ENCODE measurements around the gene HABP2. TPM values are rescaled to one million over a fixed set of nuclear protein-coding genes. Genes with fewer than 3 reads are reported as not detected.

The HABP2 gene
- polyA plus RNA-seq, 1 donor from 2014 or later, result not detected

GRCh38 chr10:113521475-113521795 is 31.4 kb upstream of the HABP2 start:
- no peak overlapping the region for H3K27ac ChIP-seq (ENCODE audit: low read length)
- H4K20me1 ChIP-seq (ENCODE audit: insufficient read depth), result no peaks in the 10 kb centered on the region
- no peaks in the 10 kb centered on the region for H3K9me3 ChIP-seq (ENCODE audit: low read length)
- no peaks in the 10 kb centered on the region for H3F3A ChIP-seq (ENCODE audit: insufficient read depth, low read length, poor library complexity, severe bottlenecking)
- no peaks in the 10 kb centered on the region for H3K9me2 ChIP-seq (ENCODE audit: insufficient read depth, low read length)
- H2AFZ ChIP-seq (ENCODE audit: low read depth, low read length), result no peak overlapping the region
- no peak overlapping the region for H3K4me3 ChIP-seq (ENCODE audit: low read length)
- H3K9ac ChIP-seq (ENCODE audit: low read length), result no peak overlapping the region
- no peaks in the 10 kb centered on the region for H3K36me3 ChIP-seq (ENCODE audit: insufficient read depth, low read length)
- no peaks in the 10 kb centered on the region for H3K27me3 ChIP-seq (ENCODE audit: insufficient read depth, low read depth, low read length)
- no peak for TF ChIP-seq REST (IDR thresholded peaks at IDR 0.05; ENCODE audit: borderline replicate concordance)
- H3K79me2 ChIP-seq (replicated peaks; ENCODE audit: insufficient read depth, low read length), result no peaks in the 10 kb centered on the region
- H3K4me2 ChIP-seq (ENCODE audit: low read length), result no peak overlapping the region

- Histone ChIP-seq H3K27ac (ENCODE audit: low read length) (no peak overlapping the region), H3K4me3 (ENCODE audit: low read length) (no peak overlapping the region), H4K20me1 (ENCODE audit: insufficient read depth) (no peaks in the 10 kb centered on the region), H3K9me3 (ENCODE audit: low read length) (no peaks in the 10 kb centered on the region), H3F3A (ENCODE audit: insufficient read depth, low read length, poor library complexity, severe bottlenecking) (no peaks in the 10 kb centered on the region), H3K9me2 (ENCODE audit: insufficient read depth, low read length) (no peaks in the 10 kb centered on the region), H3K36me3 (ENCODE audit: insufficient read depth, low read length) (no peaks in the 10 kb centered on the region), H3K4me2 (ENCODE audit: low read length) (no peak overlapping the region), H3K79me2 (replicated peaks; ENCODE audit: insufficient read depth, low read length) (no peaks in the 10 kb centered on the region), H2AFZ (ENCODE audit: low read depth, low read length) (no peak overlapping the region), H3K9ac (ENCODE audit: low read length) (no peak overlapping the region), H3K27me3 (ENCODE audit: insufficient read depth, low read depth, low read length) (no peaks in the 10 kb centered on the region)
- TF ChIP-seq MXI1 (conservative IDR thresholded peaks at IDR 0.05; ENCODE audit: poor library complexity, severe bottlenecking) (no peak), REST (IDR thresholded peaks at IDR 0.05; ENCODE audit: borderline replicate concordance) (no peak), POLR2AphosphoS5 (IDR thresholded peaks at IDR 0.05) (no peak), RAD21 (conservative IDR thresholded peaks at IDR 0.05) (no peak), TAF1 (IDR thresholded peaks at IDR 0.05; ENCODE audit: low read depth) (no peak), SMC3 (conservative IDR thresholded peaks at IDR 0.05; ENCODE audit: poor library complexity) (no peak), CTCF (IDR thresholded peaks at IDR 0.05; ENCODE audit: poor library complexity, severe bottlenecking) (no peak), EP300 (conservative IDR thresholded peaks at IDR 0.05; ENCODE audit: poor library complexity, severe bottlenecking) (no peak), EZH2 (IDR thresholded peaks at IDR 0.05; ENCODE audit: borderline replicate concordance, insufficient read depth, low read length, poor library complexity, severe bottlenecking) (no peak)
Observed at GRCh38 chr10:113522460-113522859, 30.4 kb upstream of the HABP2 start.
